ENCODE measurements around the gene EBPL.

DNA sequence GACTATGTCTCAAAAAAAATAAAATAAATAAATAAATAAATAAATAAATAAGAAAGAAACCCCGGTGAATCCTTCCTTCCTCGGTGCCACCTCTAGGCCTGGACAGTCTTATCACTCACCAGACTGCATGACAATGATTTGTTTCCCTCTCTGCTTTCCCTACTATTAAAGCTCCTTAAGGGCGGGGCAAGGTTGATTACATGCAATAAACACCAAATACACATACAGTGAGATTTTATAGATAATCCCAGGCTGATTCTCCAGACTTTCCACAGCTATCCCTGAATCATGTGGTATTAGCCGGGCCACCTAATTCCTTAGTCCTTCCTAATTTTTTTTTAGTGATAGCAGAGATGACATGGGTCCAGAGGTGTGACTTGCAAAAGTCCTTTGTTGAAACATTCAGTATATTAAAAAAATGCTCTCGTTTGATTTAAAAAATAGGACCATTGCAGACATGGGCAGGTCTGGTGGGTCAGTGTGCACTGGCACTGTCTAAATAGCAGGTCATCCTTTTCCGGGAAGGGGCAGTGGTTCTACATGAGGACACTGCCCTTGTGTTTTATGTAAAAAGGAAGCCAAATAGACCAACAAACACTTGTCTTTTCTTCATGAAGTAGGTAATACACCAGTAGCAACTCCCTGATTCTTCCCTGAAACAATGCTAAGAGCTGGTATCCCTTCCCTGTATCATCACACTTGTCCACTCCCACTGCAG, 14.5 kb downstream of the EBPL start:
- TF ChIP-seq, protein P1, sequence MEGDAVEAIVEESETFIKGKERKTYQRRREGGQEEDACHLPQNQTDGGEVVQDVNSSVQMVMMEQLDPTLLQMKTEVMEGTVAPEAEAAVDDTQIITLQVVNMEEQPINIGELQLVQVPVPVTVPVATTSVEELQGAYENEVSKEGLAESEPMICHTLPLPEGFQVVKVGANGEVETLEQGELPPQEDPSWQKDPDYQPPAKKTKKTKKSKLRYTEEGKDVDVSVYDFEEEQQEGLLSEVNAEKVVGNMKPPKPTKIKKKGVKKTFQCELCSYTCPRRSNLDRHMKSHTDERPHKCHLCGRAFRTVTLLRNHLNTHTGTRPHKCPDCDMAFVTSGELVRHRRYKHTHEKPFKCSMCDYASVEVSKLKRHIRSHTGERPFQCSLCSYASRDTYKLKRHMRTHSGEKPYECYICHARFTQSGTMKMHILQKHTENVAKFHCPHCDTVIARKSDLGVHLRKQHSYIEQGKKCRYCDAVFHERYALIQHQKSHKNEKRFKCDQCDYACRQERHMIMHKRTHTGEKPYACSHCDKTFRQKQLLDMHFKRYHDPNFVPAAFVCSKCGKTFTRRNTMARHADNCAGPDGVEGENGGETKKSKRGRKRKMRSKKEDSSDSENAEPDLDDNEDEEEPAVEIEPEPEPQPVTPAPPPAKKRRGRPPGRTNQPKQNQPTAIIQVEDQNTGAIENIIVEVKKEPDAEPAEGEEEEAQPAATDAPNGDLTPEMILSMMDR (IDR thresholded peaks at IDR 0.05): no peak
- no peak for TF ChIP-seq POLR2A (IDR thresholded peaks at IDR 0.05)
- no peak for TF ChIP-seq POLR2AphosphoS5 (IDR thresholded peaks at IDR 0.05)

Data from upper lobe of left lung (tissue), 4 donors.